GM21528 (cell line): ENCODE measurements around the gene UBXN2A.
"Not testable (repeated sequence)": the region's sequence is repeated elsewhere in the genome, so short reads cannot be mapped to it uniquely, and the experiment has no call there.

Experiments used
- ATAC-seq: cut with Tn5 transposase; IDR thresholded peaks from one replicate; pipeline ENCODE4 v1.9.1; 2021; ENCODE audit warnings: mild to moderate bottlenecking, moderate library complexity; ENCODE audit not compliant: unreplicated experiment, low FRiP score

The UBXN2A gene

GRCh38 chr2:24040511-24040910 is 100.2 kb downstream of the UBXN2A start:
- no peak for ATAC-seq

- not testable (repeated sequence) for ATAC-seq
Observed at GRCh38 chr2:24043133-24043532, 102.9 kb downstream of the UBXN2A start.

- no peak for ATAC-seq
Observed at GRCh38 chr2:24045511-24046508, 105.5 kb downstream of the UBXN2A start.

- no peak for ATAC-seq
Observed at GRCh38 chr2:24046599-24046929, 106.3 kb downstream of the UBXN2A start.

GRCh38 chr2:24046930-24047702 is 106.9 kb downstream of the UBXN2A start, which contains the start of gene WDCP:
WDCP (minus strand) TSS chr2:24047391; CDS start chr2:24039494, 7,897 bp downstream.
- ATAC-seq: peak; percentile 99

GRCh38 chr2:24047703-24048033 is 107.4 kb downstream of the UBXN2A start:
- no peak for ATAC-seq

- no peak for ATAC-seq
Observed at GRCh38 chr2:24048769-24049484, 108.7 kb downstream of the UBXN2A start.

GRCh38 chr2:24049485-24050021 is 109.3 kb downstream of the UBXN2A start, which contains the start of gene FKBP1B:
FKBP1B (plus strand) TSS chr2:24049741; CDS start chr2:24049850, 109 bp downstream.
- ATAC-seq: no peak

GRCh38 chr2:24050041-24050979 is 110.0 kb downstream of the UBXN2A start:
- no peak for ATAC-seq

- no peak for ATAC-seq
Observed at GRCh38 chr2:24051833-24052232, 111.6 kb downstream of the UBXN2A start.

GRCh38 chr2:24052951-24053350 is 112.7 kb downstream of the UBXN2A start:
- no peak for ATAC-seq
